HG02938 (cell line): ENCODE measurements around the gene SMOC1.

Experiments used
- ATAC-seq: cut with Tn5 transposase; IDR thresholded peaks from one replicate; pipeline ENCODE4 v1.9.1; 2021; ENCODE audit warnings: mild to moderate bottlenecking, moderate library complexity; ENCODE audit not compliant: unreplicated experiment

SMOC1 gene

DNA sequence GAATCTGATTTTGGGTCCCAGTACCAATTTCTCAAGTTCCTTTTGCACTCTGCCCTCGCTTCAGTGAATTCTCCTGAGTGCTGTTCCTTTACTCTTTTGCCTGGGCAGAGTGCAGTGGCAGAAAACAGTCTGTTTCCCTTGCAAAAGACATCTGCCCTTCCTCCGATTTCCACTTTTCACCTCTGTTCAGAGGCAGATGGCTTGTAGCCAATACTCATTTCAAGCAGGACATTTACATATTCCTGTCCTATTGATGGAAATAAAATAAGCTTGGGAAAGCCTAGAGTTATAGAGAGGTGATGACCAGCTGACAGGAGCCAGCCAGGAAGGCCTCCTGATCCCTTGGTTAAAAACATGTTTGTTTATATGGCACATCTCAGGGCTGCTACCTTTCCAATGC lies 198.5 kb downstream of the SMOC1 start:
- no peak for ATAC-seq

DNA sequence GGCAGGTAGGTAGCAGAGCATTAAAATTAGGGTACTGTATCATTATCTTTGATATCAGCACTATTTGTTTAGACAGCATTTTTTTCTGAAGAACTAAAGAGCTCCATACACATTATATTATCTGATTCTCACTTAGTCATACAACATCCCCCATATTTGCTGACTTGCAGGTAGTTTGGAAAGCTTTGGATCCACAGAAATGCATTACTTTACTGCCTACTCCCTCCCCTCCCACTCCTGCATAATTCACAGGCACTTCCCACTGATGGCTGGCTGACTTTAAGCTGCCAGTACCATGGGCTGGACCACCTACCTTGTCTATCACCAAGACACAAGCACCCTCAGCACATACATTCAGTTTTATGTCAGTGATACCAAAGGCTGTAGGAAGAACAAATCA lies 199.1 kb downstream of the SMOC1 start:
- no peak for ATAC-seq

DNA sequence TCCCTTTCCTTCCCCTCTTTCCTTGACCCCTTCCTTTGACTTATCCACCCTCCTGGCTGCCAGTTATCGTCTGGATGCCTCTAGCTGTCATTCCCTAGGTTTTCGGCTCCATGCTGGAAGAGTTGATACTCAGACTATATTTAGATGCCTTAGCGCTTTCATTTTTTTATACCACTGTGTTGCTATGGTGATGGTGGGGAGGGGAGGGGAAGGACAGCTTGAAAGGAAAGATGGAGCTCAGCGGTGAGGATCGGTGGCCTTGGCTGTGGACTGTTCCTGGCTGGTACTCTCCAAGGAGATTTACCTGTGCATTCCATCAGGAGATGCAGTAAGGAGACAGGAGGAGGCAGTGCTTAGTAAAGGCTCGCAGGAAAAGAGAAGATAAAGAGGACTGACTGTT lies 200.9 kb downstream of the SMOC1 start:
- no peak for ATAC-seq
